Medulla oblongata (tissue), 1 donor: Measurements from ENCODE around the gene FGD5.

Source experiments
- DNase-seq: peaks from one replicate; pipeline ENCODE4 v3.0.0-alpha.2; 2015; ENCODE audit errors: extremely low spot score

Gene FGD5

DNA sequence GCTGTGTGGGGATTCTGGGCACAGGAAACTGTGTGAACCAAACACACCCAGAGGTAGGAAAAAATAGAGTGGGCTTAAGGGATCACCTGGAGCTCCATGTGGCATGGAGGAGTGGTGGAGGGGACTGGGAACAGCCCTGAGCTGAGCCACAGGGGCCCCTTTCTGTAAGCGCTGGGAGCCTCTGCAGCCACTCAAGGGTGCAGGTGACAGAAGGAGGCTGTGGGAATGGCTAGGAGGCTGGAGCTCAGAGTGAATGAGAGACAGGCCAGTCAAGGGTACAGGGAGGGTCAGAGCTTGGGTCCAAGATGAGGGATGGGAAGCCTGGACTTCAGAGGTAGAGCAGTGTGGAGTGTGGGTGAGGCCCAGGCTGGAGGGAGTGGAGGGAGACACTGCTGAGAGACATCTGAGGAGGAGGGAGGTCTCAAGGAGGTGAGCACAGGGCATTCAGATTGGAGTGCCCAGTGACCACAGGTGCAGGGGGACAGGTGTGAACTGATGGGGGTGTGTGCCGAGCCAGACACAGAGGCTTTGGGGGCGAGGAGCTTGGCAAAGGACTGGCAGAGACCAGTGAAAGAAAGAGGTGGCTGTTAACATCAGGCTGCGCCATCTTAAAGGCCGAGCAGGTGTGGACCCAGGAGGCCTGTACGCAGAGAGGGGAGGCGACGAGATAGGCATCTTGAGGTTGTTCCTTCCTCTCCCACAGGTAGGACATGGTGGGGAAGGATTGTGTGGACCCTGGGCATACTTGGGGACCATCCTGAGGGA lies 56.8 kb downstream of the FGD5 start:
- no peak for DNase-seq

DNA sequence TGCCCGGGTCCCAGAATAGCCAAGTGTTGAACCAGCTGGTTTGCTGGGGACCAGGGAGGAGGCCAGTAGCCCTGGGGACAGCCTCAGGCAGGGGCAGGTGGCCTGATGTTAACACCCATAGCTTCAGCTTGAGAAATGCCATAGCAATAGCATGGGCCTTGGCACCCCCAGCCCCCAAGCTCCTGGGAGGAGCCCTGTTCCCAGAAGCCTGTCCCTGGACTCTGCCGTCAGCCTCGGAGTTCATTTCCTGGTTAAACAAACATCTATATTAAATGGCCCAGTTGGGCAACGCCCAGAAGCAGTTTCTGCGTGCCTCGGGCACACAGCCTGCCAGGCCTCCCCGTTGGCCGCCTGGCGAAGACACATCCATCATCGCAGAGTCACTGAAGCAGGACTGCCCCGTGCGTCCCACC lies 58.2 kb downstream of the FGD5 start:
- DNase-seq = no peak

DNA sequence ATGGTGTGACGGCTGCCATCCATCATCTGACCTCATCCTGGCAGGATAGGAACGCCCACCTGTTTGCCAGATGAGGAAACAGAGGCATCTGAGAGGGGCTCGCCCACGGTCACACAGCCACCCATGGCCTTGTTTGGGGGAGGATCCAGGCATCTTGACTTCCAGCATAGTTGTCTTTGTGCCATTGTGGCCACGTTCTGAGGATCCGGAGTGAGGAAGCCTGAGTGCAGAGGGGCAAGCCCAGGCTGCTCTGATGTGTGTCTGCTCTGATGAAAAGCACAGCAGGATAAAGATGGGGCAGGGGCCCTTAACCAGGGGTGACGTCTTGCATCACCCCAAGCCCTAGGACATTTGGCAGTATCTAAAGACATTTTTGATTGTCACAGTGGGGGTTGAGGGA lies 58.7 kb downstream of the FGD5 start:
- DNase-seq = no peak

DNA sequence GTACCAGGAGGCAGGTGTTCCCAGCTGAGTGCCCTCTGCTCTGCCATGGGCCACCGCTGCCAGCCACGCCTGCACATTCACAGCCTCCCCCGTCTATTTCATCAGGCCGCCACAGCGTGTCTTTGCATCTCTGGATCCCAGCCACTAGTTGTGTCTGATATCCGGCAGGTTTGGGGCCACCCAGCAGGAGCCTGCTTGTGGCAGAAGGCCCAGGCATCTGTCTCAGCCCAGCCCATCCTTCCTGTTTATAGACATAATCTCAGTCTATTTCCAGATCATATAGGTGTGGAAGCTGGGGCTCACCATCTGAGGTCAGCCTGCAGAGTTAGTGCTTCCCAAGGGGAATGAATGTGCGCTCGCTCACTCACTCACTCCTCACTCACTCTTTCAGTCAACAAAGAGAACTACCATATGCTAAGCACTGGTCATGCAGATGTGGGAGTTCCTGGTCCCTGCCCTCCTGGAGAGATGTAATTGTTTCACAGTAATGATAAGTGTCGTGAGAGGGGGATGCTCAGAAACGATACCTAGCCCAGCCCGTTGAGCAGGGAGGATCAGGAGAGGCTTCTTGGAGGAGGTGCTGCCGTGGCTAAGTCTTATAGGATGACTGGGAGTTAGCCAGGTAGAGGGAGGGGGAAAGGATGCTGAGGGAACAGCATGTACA lies 60.6 kb downstream of the FGD5 start:
- no peak for DNase-seq

DNA sequence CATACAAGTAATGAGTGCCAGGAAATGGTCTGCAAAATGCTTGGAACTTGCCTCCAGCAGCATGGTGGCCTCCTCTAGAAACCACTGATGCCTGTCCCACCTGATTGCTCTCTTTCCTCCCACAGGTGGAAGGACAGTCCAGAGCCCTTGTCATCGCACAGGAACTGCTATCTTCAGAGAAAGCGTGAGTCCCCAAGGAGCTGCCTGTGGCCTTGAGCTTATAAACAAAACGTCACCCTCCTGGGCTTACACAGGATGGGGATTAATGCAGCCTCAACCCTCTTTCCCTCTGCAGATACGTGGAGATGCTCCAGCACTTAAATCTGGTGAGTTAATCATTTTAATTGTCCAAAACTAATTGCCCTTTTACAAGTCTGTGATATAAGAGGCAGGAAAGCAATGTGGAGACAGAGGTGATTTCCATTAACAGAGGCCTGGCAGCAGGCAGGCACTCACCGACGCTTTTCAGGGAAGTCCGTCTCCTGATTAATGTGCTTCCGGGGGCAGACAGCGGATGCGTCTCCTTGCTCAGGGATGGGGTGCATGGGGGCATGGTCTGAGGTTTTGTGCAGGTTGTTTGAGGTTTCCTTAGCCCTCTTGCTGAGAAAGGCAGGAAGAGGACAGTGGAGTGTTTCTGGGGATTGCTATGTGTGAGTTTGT lies 61.8 kb downstream of the FGD5 start:
- no peak for DNase-seq

DNA sequence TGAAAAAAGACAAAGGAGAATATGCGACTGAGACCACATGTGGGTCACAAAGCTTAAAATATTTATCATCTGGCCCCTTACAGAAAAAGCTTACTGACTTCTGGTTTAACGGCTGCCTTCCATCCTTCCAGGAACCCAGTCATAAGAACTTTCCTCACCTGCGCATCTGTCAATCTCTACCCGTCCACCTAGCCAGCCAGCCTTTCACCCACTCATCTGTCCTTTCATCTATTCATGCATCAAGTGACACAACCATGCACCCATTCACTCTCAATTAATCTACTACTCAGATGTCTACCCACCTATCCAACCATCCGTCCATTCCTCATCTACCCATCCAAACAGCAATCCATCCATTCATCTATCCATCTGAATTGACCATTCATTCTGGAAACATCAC lies 64.5 kb downstream of the FGD5 start:
- DNase-seq = no peak

DNA sequence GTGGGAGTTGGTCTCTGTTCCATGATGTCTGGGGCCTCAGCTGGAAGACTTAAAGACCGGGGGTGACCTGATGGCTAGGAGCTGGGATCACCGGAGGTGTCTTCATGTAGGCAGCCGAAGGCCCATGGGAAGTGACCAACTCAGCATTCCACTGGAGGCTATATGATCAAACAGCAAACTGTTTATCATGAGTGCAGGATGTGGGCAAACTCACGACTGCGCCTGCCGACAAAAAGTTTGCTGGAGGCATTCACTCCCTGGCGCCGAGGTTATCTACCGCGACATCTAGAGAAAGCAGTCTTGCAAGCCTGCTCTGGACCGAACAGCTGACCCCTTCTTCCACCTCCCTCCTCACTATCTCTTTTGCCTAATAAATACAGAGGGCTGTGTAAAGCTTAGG lies 65.9 kb downstream of the FGD5 start:
- no peak for DNase-seq

DNA sequence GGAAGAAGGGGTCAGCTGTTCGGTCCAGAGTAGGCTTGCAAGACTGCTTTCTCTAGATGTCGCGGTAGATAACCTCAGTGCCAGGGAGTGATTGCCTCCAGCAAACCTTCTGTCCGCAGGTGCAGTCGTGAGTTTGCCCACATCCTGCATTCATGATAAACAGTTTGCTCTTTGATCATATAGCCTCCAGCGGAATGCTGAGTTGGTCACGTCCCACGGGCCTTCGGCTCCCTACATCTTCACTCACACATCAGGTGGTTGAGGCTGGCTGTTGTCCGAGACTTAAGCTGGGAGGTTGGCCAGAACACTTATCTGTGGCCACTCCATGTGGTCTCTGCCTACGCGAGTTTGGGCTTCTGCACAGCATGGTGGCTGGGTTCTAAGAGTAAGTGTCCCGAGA lies 66.5 kb downstream of the FGD5 start:
- DNase-seq = no peak

DNA sequence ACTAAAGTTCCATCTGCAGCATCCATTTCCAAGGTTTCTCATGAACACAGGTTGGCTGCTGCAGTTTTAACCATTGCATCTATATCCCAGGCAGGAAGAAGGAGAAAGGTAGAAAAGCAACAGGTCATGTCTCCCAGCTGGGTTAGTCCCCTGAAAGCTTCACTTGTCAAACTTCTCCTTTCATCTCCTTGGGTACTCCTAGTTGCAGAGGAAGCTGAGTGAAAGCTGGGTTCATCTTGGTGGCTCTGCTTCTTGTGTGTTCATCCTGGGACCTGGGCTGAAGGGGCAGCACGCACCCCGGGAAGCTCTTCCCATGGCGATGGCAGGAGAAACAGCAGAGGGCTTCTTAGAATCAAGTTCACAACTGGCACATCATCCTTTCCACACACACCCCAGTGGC lies 67.3 kb downstream of the FGD5 start:
- DNase-seq = no peak

DNA sequence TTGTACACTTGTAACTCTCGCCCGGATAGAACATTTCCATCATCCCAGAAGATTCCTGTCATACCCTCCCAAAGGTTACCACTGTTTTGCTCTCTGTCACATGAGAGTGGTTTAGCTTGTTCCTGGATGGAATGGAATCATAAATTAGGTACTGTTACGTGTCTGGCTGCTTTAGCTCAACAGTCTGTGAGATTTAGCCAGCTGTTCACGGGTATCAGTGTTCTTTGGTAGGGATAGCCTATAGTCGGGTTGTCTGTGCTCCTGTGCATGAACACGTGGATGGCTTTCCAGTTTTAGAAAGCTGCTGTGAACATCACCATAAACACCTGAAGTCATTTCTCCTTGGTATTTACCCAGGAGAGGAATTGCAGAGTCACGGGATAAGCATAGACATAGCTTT lies 70.4 kb downstream of the FGD5 start:
- no peak for DNase-seq

DNA sequence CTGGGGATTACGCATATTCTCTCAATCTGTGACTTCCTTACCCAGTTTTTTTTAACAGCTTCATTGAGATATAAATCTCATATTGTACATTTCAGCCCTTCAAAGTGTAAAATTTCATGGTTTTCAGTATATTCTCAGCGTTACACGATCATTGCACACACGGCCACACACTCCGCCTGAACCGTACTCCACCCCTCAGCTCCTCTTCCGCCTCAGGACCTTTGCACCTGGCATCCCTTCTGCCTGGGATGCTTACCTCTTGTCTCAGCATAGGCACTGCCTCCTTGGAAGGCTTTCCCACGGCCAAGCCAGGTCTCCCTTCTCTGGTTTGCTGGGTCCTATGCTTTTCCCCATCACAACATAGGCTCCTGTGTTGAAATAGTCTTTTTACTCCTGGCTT lies 71.2 kb downstream of the FGD5 start:
- no peak for DNase-seq

DNA sequence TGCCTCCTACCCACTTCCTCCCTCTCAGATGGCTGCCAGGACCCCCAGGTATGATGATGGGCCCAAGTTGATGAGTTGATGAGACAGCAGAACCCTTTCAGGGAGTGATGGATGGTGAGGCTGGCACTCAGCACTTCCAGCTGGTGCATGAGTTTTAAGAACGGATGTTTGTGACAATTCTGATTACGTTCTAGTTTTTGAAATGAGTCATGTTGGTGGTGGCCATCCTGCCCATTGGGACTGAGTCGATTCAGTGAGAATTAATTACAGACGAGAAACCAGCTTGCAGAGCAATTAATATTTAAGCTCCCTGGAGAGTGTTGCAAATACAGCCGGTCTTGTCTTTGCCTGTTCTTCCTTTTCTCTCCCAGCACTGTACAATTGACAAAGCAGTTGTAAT lies 71.7 kb downstream of the FGD5 start:
- no peak for DNase-seq

DNA sequence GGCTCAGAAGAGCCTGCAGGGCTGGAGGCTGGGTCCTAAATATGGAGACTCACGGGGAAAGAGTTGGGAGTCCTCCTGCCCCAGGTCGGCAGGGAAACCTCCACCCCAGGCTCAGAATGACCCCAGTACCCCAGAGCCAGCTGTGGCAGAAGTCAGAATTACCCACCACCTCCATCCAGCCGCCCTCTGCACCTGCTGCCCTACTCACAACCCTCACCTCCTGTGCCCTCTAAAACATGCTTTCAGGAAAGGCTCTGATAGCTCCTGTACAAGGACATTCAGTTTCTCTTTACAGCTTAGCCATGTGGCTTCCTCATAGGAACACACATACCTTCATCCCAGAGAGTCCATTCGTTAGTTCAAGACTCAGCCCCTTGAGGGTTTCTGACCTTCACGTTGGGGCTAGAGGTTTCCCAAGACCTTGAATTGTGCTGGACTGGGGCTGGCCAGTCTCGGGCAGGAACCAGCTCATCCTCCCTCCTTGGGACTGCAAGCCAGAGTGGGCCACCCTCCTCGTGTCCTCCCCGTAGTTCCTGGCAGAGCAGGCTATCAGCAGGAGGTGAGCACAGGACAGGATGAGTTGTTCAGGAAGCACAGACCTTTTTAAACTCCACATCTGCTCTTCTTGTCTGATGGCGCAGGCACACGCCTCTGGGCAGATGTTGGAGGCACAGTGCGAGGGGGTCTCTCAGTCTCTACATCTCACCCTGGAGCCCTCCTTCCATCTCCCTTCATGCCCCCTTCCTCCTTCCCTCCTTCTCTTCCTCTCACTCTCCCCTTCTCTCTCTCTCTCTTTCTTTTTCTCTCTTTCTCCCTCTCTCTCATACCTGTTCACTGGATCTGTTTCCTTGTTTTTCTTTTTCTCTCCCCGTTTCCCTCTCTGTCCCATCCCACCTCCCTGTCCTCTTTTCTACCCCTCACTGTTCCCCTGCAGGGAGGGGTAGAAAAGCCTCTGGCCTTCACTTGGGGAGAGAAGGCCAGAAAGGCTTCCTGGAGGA lies 72.7 kb downstream of the FGD5 start:
- DNase-seq = no peak

DNA sequence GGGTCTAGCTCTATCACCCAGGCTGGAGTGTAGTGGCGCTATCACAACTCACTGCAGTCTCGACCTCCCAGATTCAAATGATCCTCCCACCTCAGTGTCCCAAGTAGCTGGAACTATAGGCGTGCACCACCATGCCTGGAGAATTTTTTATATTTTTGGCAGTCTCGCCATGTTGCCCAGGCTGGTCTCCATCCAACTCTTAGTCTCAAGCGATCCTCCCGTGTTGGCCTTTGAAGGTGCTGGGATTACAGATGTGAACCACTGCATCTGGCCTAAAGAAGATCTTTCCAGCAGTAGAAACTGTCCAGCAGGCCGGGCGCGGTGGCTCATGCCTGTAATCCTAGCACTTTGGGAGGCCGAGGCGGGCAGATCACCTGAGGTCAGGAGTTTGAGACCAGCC lies 73.5 kb downstream of the FGD5 start:
- DNase-seq = no peak

DNA sequence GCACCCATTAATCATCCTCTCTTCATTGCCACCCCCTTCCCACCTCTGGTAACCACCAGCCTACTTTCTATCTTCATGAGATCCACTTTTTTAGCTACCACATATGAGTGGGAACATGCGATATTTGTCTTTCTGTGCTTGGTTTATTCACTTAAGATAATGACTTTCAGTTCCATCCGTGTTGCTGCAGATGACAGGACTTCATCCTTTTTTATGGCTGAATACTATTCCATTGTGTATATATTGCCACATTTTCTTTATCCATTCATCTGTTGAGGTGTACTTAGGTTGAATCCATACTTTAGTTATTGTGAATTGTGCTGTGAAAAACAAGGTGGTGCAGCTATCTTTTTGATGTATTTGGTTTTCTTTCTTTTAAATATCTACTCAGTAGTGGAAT lies 75.3 kb downstream of the FGD5 start:
- no peak for DNase-seq

DNA sequence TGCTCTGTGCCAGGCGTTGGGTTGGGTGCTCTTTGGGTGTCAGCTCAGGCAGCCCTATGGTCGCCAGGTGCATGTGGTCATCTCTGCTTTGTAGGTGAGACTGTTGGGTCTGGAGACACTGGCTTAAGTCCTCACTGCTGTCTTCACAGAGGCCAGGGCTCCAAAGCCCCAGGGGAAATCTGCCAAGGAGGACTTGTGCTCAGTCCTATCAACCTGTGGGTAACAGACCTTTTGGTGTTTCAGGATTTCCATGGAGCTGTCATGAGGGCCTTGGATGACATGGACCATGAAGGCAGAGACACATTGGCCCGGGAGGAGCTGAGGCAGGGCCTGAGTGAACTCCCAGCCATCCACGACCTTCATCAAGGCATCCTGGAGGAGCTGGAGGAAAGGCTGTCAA lies 78.5 kb downstream of the FGD5 start:
- no peak for DNase-seq

DNA sequence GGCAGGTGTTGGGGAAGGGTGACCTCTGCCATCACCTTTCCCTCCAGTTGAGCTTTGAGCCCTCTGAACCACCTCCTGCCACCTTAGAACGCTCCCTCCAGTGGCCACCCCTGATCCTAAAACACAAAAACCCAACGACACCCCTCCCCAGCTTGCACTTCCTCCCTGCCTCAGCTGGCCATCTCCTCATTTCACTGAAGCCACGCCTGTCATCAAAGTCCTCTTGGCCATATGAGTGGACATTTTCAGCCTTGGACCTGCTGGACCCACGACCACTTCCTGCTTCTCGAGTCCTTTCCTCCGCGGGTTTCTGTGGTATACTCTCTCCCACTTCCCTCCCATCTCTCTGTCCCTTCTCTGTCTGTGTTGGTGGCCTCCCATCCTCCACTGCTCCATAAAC lies 80.2 kb downstream of the FGD5 start:
- no peak for DNase-seq

DNA sequence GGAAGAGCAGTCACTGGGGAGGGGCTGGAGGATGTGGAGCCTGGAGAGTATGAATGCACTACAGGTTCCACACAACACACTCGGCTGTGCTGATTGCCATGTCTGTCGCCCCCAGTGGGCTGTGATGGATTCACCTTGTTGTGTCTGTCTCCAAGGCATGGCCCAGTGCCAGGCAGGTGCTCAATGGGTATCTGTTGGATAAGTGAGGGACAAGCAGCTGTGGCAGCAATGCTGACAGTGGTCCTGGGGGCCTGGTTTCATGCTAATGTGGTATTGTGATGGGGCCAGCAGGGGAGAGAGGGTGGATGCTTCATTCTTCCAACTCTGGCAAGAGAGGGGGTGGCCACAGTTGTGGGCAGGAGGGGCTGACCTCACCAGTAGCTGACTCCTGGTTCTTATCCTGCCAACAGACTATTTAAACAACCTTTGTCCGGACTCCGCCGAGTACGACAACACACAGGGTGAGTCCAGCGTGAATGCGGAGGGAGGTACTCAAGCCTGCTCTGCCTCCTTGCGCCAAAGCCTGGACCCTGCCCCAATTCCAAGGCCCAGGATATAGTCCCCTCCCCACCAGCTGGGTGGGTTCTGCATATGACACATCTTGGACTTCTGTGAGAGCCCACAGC lies 81.3 kb downstream of the FGD5 start:
- DNase-seq = no peak

DNA sequence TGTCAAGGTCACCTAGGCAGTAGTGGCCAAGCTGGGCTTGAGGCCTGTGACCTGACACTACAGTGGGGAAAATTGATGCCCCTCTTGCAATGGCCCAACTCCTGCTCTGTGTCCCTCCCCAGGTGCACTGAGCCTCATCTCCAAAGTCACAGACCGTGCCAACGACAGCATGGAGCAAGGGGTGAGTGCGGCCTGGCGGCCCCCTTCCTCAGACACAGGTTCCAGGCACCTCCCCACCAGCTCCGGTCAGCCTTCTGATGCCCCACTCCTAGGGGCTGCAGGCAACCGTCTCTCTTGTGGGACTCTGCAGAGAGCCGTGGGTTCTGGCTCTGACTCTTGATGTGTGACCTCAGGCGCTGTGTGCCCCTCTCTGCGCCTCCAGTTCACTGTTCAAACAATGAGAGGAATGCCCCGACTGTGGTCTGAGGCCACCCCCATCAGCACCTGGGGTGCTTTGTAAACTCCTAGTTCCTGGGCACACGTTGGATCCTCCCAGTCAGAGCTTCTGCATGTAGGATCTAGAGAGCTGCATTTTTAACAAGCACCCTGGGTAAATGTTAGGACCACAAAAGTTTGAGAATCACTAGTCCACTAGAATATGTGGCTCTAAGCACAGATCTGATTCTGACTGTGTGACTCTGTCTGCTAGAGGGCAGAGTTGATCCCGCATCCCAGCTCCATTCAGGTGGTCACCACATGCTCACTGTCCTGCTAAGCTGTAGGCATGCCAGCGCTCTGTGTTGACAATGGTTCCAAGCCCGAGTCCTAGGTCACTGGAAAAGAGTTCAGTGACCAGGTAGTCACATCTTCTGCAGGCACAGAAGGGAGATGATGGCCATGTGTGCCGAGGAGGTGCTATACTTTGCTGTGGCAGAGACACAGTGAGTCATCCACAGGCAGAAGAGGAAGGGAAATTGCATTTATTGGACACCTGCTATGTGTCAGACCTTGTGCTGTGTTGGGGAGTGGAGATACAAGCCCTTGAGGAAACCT lies 82.4 kb downstream of the FGD5 start:
- no peak for DNase-seq

DNA sequence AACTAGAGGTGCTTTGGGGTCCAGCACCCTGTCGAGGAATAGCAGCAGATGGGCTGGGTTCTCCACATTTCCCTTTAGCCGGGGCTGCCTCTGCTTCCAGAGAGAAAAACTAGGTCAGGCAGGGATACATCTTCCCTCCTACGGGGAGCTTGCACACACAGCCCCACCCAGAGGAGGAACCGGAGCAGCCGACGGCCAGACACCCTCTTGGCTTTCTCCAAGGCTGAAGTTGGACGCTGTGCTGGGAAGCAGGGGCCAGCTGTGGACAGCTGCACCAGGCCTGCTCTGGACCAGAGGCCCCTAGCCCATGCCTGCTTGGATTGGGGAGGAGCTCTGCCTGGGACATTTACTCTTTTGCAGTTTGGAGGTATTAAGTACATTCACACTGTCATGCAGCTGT lies 84.0 kb downstream of the FGD5 start:
- no peak for DNase-seq
